ENCODE data around the gene ABLIM1.

- no peak for TF ChIP-seq CTCF (conservative IDR thresholded peaks at IDR 0.05; ENCODE audit: low read depth, low read length)
- no peak for TF ChIP-seq EZH2 (IDR thresholded peaks at IDR 0.05; ENCODE audit: borderline replicate concordance, low read depth, low read length, poor library complexity, severe bottlenecking)
Measured at GRCh38 chr10:114682121-114682520, 24.0 kb upstream of the ABLIM1 start.
